ENCODE measurements around the gene ZBTB39.

DNA sequence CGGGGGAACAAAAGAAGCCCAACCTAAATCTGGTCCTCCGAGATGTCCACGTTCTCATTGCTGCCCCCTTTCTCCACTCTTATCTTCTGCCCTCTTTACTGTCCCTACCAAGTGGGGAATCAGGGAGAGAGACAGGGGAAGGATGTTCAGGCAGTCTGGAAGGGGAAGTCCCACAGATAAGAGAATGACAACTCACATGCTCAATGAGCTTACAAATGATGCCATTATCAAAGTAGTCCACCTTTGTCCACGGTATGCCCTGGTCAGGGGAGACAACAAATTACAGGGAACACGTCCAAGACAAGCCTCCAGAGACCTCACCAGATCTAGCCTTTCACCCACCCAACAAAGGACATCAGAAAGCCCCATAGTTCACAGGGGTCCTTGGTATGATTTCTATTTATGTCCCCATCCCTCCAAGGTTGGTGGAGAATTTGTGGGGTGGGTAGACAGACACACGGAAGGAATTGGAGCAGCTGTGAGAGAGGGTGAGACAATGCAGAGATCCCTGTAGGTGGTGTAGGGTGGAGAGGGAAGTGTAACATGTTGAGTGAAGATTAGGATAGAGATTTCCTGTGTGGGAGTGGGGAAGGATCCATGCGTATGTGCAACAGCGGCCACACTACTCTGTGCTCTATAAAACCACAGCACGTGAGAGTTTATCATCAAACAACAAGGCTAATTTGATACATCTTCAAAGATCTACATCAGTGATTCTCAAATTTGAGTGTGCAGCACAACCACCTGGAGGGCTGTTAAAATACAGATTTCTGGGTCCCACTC is 32.9 kb upstream of the ZBTB39 start:
- TF ChIP-seq, protein P1, sequence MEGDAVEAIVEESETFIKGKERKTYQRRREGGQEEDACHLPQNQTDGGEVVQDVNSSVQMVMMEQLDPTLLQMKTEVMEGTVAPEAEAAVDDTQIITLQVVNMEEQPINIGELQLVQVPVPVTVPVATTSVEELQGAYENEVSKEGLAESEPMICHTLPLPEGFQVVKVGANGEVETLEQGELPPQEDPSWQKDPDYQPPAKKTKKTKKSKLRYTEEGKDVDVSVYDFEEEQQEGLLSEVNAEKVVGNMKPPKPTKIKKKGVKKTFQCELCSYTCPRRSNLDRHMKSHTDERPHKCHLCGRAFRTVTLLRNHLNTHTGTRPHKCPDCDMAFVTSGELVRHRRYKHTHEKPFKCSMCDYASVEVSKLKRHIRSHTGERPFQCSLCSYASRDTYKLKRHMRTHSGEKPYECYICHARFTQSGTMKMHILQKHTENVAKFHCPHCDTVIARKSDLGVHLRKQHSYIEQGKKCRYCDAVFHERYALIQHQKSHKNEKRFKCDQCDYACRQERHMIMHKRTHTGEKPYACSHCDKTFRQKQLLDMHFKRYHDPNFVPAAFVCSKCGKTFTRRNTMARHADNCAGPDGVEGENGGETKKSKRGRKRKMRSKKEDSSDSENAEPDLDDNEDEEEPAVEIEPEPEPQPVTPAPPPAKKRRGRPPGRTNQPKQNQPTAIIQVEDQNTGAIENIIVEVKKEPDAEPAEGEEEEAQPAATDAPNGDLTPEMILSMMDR (IDR thresholded peaks at IDR 0.05): no peak
- no peak for TF ChIP-seq POLR2A (IDR thresholded peaks at IDR 0.05)
